Skin of body (tissue), 2 donors: ENCODE data around the gene RANBP17. TPM values are rescaled to one million over a fixed set of nuclear protein-coding genes. Genes with fewer than 3 reads are reported as not detected.

ENCODE experiments used
- DNase-seq: peaks from one replicate; lab custom pipeline; 2025; lab: John Stamatoyannopoulos, UW
- total RNA-seq: library from RNA; depleted of rRNA; stranded (reverse); fragments of >200 nt; gene quantifications from one replicate; pipeline ENCODE4 v1.2.3, GENCODE V29; 2014

Gene RANBP17
- total RNA-seq, 1 donor from 2014 or later = 28.8 TPM

GRCh38 chr5:171092194-171092593, 230.4 kb downstream of the RANBP17 start:
- no peak for DNase-seq

GRCh38 chr5:171093598-171093997, 231.8 kb downstream of the RANBP17 start:
- DNase-seq = no peak

- DNase-seq = no peak
Measured at GRCh38 chr5:171094356-171094755, 232.5 kb downstream of the RANBP17 start.

- no peak for DNase-seq
Measured at GRCh38 chr5:171102877-171103610, 241.2 kb downstream of the RANBP17 start.

GRCh38 chr5:171107669-171108068, 245.9 kb downstream of the RANBP17 start:
- DNase-seq = no peak

GRCh38 chr5:171115519-171115918, 253.7 kb downstream of the RANBP17 start:
- DNase-seq = no peak

GRCh38 chr5:171116719-171117118, 254.9 kb downstream of the RANBP17 start:
- no peak for DNase-seq

GRCh38 chr5:171120986-171121622, 259.3 kb downstream of the RANBP17 start:
- no peak for DNase-seq

GRCh38 chr5:171121638-171122037, 259.8 kb downstream of the RANBP17 start:
- no peak for DNase-seq

GRCh38 chr5:171122372-171122771, 260.6 kb downstream of the RANBP17 start:
- DNase-seq = no peak

- no peak for DNase-seq
Measured at GRCh38 chr5:171123417-171123816, 261.6 kb downstream of the RANBP17 start.

GRCh38 chr5:171127314-171127713, 265.5 kb downstream of the RANBP17 start:
- DNase-seq = no peak

- no peak for DNase-seq
Measured at GRCh38 chr5:171128136-171128535, 266.3 kb downstream of the RANBP17 start.

GRCh38 chr5:171129308-171129707, 267.5 kb downstream of the RANBP17 start:
- no peak for DNase-seq

GRCh38 chr5:171131497-171131896, 269.7 kb downstream of the RANBP17 start:
- no peak for DNase-seq

GRCh38 chr5:171137768-171138525, 276.1 kb downstream of the RANBP17 start:
- DNase-seq = no peak

GRCh38 chr5:171139227-171139626, 277.4 kb downstream of the RANBP17 start:
- no peak for DNase-seq

GRCh38 chr5:171142617-171143016, 280.8 kb downstream of the RANBP17 start:
- no peak for DNase-seq

GRCh38 chr5:171143171-171143570, 281.4 kb downstream of the RANBP17 start:
- DNase-seq = no peak

GRCh38 chr5:171143926-171144325, 282.1 kb downstream of the RANBP17 start:
- DNase-seq = no peak

GRCh38 chr5:171149333-171149732, 287.5 kb downstream of the RANBP17 start:
- DNase-seq = no peak

GRCh38 chr5:171149772-171150171, 288.0 kb downstream of the RANBP17 start:
- DNase-seq = no peak
